ENCODE measurements around the gene VMO1.
"Not testable (repeated sequence)": the region's sequence is repeated elsewhere in the genome, so short reads cannot be mapped to it uniquely, and the experiment has no call there.

VMO1 gene

GRCh38 chr17:4786106-4786511 is at the start of gene VMO1:
Gene VMO1 (minus strand): TSS chr17:4786364. CDS start chr17:4786352, 12 bp downstream.
- in situ Hi-C loops (cut with HindIII; ENCODE audit: low sequenced_read_pairs) = no loop called here

- in situ Hi-C loops (cut with HindIII; ENCODE audit: low sequenced_read_pairs) = no loop called here
These were observed 48.5 kb upstream of the VMO1 start for GRCh38 chr17:4834681-4835020.

GRCh38 chr17:4833941-4834680 is 47.9 kb upstream of the VMO1 start:
- in situ Hi-C loops (cut with HindIII; ENCODE audit: low sequenced_read_pairs) = no loop called here

GRCh38 chr17:4833178-4833940 is 47.2 kb upstream of the VMO1 start, which contains the start of gene MINK1:
Gene MINK1 (plus strand): TSS chr17:4833340. CDS start chr17:4833584, 244 bp downstream.
- in situ Hi-C loops (cut with HindIII; ENCODE audit: low sequenced_read_pairs) = no loop called here

GRCh38 chr17:4832829-4833177 is 46.6 kb upstream of the VMO1 start:
- in situ Hi-C loops (cut with HindIII; ENCODE audit: low sequenced_read_pairs) = not testable (repeated sequence)

- in situ Hi-C loops (cut with HindIII; ENCODE audit: low sequenced_read_pairs) = no loop called here
These were observed 41.2 kb upstream of the VMO1 start for GRCh38 chr17:4827399-4827798.

- in situ Hi-C loops (cut with HindIII; ENCODE audit: low sequenced_read_pairs) = no loop called here
These were observed 37.4 kb upstream of the VMO1 start for GRCh38 chr17:4823373-4824089.

GRCh38 chr17:4822835-4823234 is 36.7 kb upstream of the VMO1 start:
- in situ Hi-C loops (cut with HindIII; ENCODE audit: low sequenced_read_pairs) = no loop called here

GRCh38 chr17:4818276-4818675 is 32.1 kb upstream of the VMO1 start:
- in situ Hi-C loops (cut with HindIII; ENCODE audit: low sequenced_read_pairs) = no loop called here

- in situ Hi-C loops (cut with HindIII; ENCODE audit: low sequenced_read_pairs) = no loop called here
These were observed 30.7 kb upstream of the VMO1 start for GRCh38 chr17:4816826-4817225.

GRCh38 chr17:4815043-4815675 is 29.0 kb upstream of the VMO1 start:
- in situ Hi-C loops (cut with HindIII; ENCODE audit: low sequenced_read_pairs) = no loop called here

- in situ Hi-C loops (cut with HindIII; ENCODE audit: low sequenced_read_pairs) = no loop called here
These were observed 26.5 kb upstream of the VMO1 start for GRCh38 chr17:4812690-4813089.

GRCh38 chr17:4811471-4811870 is 25.3 kb upstream of the VMO1 start:
- in situ Hi-C loops (cut with HindIII; ENCODE audit: low sequenced_read_pairs) = no loop called here

GRCh38 chr17:4810696-4811290 is 24.6 kb upstream of the VMO1 start:
- in situ Hi-C loops (cut with HindIII; ENCODE audit: low sequenced_read_pairs) = no loop called here

GRCh38 chr17:4808378-4808767 is 22.2 kb upstream of the VMO1 start:
- in situ Hi-C loops (cut with HindIII; ENCODE audit: low sequenced_read_pairs) = no loop called here

- in situ Hi-C loops (cut with HindIII; ENCODE audit: low sequenced_read_pairs) = no loop called here
These were observed 21.6 kb upstream of the VMO1 start for GRCh38 chr17:4807605-4808377.

- in situ Hi-C loops (cut with HindIII; ENCODE audit: low sequenced_read_pairs) = no loop called here
These were observed 20.8 kb upstream of the VMO1 start, which contains the start of gene PLD2 for GRCh38 chr17:4806777-4807604. Gene PLD2 (plus strand): TSS chr17:4807152. CDS start chr17:4807773, 621 bp downstream.

- in situ Hi-C loops (cut with HindIII; ENCODE audit: low sequenced_read_pairs) = no loop called here
These were observed 20.3 kb upstream of the VMO1 start for GRCh38 chr17:4806456-4806776.

GRCh38 chr17:4802228-4802627 is 16.1 kb upstream of the VMO1 start, which contains the start of gene C17orf114:
Gene C17orf114 (minus strand): TSS chr17:4802328.
- in situ Hi-C loops (cut with HindIII; ENCODE audit: low sequenced_read_pairs) = no loop called here

All from DLD1 (cell line).